ENCODE measurements around the gene MAD1L1.

DNA sequence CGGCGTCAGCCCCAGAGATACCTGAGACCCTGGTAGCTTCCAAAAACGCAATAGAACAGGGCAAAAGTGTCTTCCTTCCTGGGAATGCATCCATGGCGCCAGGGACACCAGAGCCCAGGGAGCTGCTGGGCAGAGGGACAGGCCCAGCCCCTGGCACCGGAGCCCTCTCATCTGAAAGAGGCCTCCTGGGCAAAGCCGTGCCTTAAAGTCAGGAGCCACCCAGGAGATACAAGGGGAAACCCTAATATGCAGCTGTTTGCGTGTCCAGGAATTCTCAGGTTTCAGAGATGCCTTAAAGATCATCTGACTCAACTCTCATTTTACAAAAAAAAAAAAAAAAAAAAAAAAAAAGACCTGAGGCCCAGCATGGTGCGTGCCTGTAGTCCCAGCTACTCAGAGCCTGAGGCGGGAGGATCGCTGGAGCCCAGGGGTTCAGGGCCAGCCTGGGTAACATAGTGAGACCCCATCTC, 37.3 kb upstream of the MAD1L1 start:
- TF ChIP-seq FOXP2 (optimal IDR thresholded peaks at IDR 0.05; ENCODE audit: control extremely low read depth, extremely low read length, insufficient read depth) (no peak), POLR2AphosphoS5 (IDR thresholded peaks at IDR 0.05; ENCODE audit: borderline replicate concordance, low read depth, low read length) (no peak), EZH2 (IDR thresholded peaks at IDR 0.05) (no peak)
